Caco-2 (cell line): ENCODE measurements around the gene ZNF552. TPM values are rescaled to one million over a fixed set of nuclear protein-coding genes. Genes with fewer than 3 reads are reported as not detected.
A peak's percentile ranks its signal among the peaks of the same experiment; 100 is the strongest.
"Not testable (repeated sequence)": the region's sequence is repeated elsewhere in the genome, so short reads cannot be mapped to it uniquely, and the experiment has no call there.

Source experiments
- BruUV-seq: library from RNA; stranded (reverse); fragments of 400-500 nt; replicated peaks from 2 replicates; lab custom pipeline; 2021; lab: Mats Ljungman, UMichigan
- CTCF ChIA-PET: fragments of 300-600 bp; sonication (Branson Sonifier 250); formaldehyde crosslinking; loops from one replicate; lab custom pipeline; 2022; ENCODE audit warnings: antibody characterized with exemption; lab: Charles Lee
- POLR2A ChIA-PET: fragments of 300-600 bp; sonication (Branson Sonifier 250); formaldehyde crosslinking; loops from one replicate; lab custom pipeline; 2022; ENCODE audit warnings: antibody characterized with exemption; lab: Charles Lee
- DNase-seq, 2 experiments: peaks; one replicate each; pipeline versions ENCODE4 v3.0.0 to v3.0.0-alpha.2; 2020 to 2022
- H3K27me3 ChIP-seq: replicated peaks from 2 replicates; pipeline ENCODE4 v1.6.0; 2011; ENCODE audit warnings: low read length; ENCODE audit not compliant: control insufficient read depth, insufficient read depth
- H3K36me3 ChIP-seq: 2 replicates; pipeline ENCODE4 v1.5.1; 2011; ENCODE audit warnings: low read length; ENCODE audit not compliant: control insufficient read depth, insufficient read depth
- H3K4me1 ChIP-seq: fragments of 250-450 bp; sonication (Bioruptor Pico); 2 replicates; pipeline ENCODE4 v1.5.1; 2020; ENCODE audit warnings: mild to moderate bottlenecking
- H3K4me3 ChIP-seq: 2 replicates; pipeline ENCODE4 v1.5.1; 2011; ENCODE audit warnings: low read depth, mild to moderate bottlenecking, control low read depth, low read length
- H3K9me3 ChIP-seq: fragments of 250-450 bp; sonication (Bioruptor Pico); 2 replicates; pipeline ENCODE4 v1.5.1; 2020; ENCODE audit warnings: mild to moderate bottlenecking, moderate library complexity
- H3K27ac Mint-ChIP-seq: one replicate; pipeline ENCODE4 v1.8.0; 2022; ENCODE audit warnings: mixed read lengths; ENCODE audit not compliant: unreplicated experiment
- H3K27me3 Mint-ChIP-seq: one replicate; pipeline ENCODE4 v1.8.0; 2022; ENCODE audit warnings: mixed read lengths; ENCODE audit not compliant: insufficient read depth, unreplicated experiment
- H3K36me3 Mint-ChIP-seq: one replicate; pipeline ENCODE4 v1.8.0; 2022; ENCODE audit warnings: mild to moderate bottlenecking, mixed read lengths; ENCODE audit not compliant: insufficient read depth, unreplicated experiment
- H3K4me1 Mint-ChIP-seq: one replicate; pipeline ENCODE4 v1.8.0; 2022; ENCODE audit warnings: low read depth, mixed read lengths; ENCODE audit not compliant: unreplicated experiment
- H3K4me3 Mint-ChIP-seq: one replicate; pipeline ENCODE4 v1.8.0; 2022; ENCODE audit warnings: mild to moderate bottlenecking, moderate library complexity, mixed read lengths; ENCODE audit not compliant: unreplicated experiment
- H3K9me3 Mint-ChIP-seq: one replicate; pipeline ENCODE4 v1.8.0; 2022; ENCODE audit warnings: mixed read lengths; ENCODE audit not compliant: unreplicated experiment
- intact Hi-C: fragments of 100-400 bp; cut with micrococcal nuclease; formaldehyde crosslinking; loops from one replicate; pipeline ENCODE4 v1.10.0; 2022; ENCODE audit not compliant: unreplicated experiment
- total RNA-seq: library from RNA; stranded (reverse); gene quantifications from 2 replicates; pipeline ENCODE4 v1.2.3, GENCODE V29; 2022
- TF ChIP-seq, protein P1 (sequence below), 2 experiments: fragments of 200-600 bp in 1 of 2; IDR thresholded peaks; 1 replicate in 1 of 2; 2 replicates in 1 of 2; pipeline versions ENCODE4 v1.5.1 to v1.8.0; 2011 to 2022; ENCODE audit warnings: antibody characterized with exemption in 1 of 2, control low read depth in 1 of 2, inconsistent platforms in 1 of 2, low read depth in 1 of 2, low read length in 1 of 2, mild to moderate bottlenecking in 1 of 2, moderate library complexity in 1 of 2; ENCODE audit not compliant: insufficient read depth in 1 of 2, severe bottlenecking in 1 of 2, unreplicated experiment in 1 of 2

Gene ZNF552
- total RNA-seq, 1 experiment from 2014 or later: 48.2 TPM

DNA sequence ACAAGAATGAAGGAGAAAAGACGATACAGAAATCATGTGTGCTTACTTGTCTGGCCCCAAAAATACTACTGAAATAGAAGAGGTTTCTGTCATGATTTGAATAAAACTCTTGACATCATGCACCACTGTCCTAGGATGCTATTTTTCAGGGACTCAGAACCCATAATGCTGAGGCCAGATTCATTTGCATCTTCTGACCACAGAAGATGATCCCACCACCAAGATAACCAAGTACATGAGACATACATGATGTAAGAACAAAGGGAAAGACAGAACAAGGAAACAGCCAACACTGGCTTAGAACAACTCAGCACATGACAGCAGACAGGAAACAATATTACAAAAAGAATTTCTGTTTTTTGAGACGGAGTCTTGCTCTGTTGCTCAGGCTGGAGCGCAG lies 2.5 kb downstream of the ZNF552 start:
- H3K27me3 ChIP-seq: no peaks in the 10 kb centered on the region
- Mint-ChIP-seq H3K36me3 (peaks cover 95% of the 10 kb centered on the region), H3K4me1 (peaks cover 51% of the 10 kb centered on the region), H3K4me3 (peak overlapping the region; percentile 97), H3K9me3 (no peaks in the 10 kb centered on the region), H3K27me3 (no peaks in the 10 kb centered on the region), H3K27ac (peak overlapping the region; percentile 99)
- H3K4me3 ChIP-seq: no peak overlapping the region
- peaks cover 9% of the 10 kb centered on the region for H3K36me3 ChIP-seq
- H3K4me1 ChIP-seq: peaks cover 53% of the 10 kb centered on the region
- TF ChIP-seq, protein P1, sequence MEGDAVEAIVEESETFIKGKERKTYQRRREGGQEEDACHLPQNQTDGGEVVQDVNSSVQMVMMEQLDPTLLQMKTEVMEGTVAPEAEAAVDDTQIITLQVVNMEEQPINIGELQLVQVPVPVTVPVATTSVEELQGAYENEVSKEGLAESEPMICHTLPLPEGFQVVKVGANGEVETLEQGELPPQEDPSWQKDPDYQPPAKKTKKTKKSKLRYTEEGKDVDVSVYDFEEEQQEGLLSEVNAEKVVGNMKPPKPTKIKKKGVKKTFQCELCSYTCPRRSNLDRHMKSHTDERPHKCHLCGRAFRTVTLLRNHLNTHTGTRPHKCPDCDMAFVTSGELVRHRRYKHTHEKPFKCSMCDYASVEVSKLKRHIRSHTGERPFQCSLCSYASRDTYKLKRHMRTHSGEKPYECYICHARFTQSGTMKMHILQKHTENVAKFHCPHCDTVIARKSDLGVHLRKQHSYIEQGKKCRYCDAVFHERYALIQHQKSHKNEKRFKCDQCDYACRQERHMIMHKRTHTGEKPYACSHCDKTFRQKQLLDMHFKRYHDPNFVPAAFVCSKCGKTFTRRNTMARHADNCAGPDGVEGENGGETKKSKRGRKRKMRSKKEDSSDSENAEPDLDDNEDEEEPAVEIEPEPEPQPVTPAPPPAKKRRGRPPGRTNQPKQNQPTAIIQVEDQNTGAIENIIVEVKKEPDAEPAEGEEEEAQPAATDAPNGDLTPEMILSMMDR (IDR thresholded peaks at IDR 0.05; ENCODE audit: insufficient read depth in 1 of 2, low read depth in 1 of 2, low read length in 1 of 2, severe bottlenecking in 1 of 2, unreplicated experiment in 1 of 2): no peak
- H3K9me3 ChIP-seq: no peaks in the 10 kb centered on the region
- intact Hi-C loops: loop anchor here (5.0 to 10.0 kb wide), 3 partner anchors 65 to 235 kb away; partner anchors contain the start of genes ZNF416, ZNF417 and ZNF776
- CTCF ChIA-PET: no interaction called here
- no peak for DNase-seq
- BruUV-seq: no TSS peak
- POLR2A ChIA-PET: no interaction called here

DNA sequence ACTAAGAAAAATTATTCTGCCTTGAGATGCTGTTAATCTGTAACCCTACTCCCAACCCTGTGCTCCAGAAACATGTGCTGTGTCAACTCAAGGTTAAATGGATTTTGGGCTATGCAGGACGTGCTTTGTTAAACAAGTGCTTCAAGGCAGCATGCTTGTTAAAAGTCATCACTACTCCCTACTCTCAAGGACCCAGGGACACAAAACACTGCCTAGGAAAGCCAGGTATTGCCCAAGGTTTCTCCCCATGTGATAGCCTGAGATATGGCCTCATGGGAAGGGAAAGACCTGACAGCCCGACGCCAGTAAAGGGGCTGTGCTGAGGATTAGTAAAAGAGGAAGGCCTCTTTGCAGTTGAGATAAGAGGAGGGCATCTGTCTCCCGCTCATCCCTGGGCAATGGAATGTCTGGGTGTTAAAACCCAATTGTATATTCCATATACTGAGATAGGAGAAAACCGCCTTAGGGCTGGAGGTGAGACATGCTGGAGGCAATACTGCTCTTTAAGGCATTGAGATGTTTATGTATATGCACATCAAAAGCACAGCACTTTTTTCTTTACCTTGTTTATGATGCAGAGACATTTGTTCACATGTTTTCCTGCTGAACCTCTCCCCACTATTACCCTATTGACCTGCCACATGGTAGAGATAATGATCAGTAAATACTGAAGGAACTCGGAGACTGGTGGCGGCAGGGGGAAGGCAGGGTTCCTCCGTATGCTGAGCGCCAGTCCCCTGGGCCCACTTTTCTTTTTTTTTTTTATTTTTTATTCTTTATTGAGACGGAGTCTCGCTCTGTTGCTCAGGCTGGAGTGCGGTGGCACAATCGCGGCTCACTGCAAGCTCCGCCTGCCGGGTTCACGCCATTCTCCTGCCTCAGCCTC lies 4.1 kb downstream of the ZNF552 start:
- H3K27me3 Mint-ChIP-seq, H3K9me3 ChIP-seq, H3K9me3 Mint-ChIP-seq, H3K27me3 ChIP-seq, CTCF ChIA-PET, BruUV-seq, H3K4me3 ChIP-seq, POLR2A ChIA-PET: not testable (repeated sequence)
- Mint-ChIP-seq H3K4me3 (peak overlapping the region; percentile 64), H3K27ac (peak overlapping the region; percentile 99), H3K4me1 (peaks cover 42% of the 10 kb centered on the region), H3K36me3 (peaks cover 100% of the 10 kb centered on the region)
- Histone ChIP-seq H3K4me1 (peaks cover 46% of the 10 kb centered on the region), H3K36me3 (peaks cover 11% of the 10 kb centered on the region)
- peak; percentile 83 to 89 for DNase-seq
- intact Hi-C loops: loop anchor here (5.0 to 10.0 kb wide), 3 partner anchors 63 to 233 kb away; partner anchors contain the start of genes ZNF416, ZNF417 and ZNF776

DNA sequence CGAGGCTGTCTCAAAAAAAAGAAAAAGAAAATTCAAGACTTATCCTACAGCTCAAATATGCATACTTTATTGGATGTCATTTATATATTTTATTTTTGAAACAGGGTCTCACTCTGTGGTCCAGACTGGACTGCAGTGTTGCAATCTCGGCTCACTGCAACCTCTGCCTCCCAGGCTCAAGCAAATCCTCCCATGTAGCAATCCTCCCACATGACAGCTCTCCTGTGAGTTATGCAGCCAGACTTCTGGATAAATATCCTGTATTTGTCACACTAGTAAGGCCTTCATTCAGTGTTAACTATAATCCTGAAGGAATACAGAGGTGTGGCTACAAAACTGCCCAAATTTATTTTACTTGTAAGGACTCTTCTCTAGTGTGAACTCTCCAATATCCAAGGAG lies 7.2 kb downstream of the ZNF552 start:
- H3K27me3 Mint-ChIP-seq: no peaks in the 10 kb centered on the region
- Histone ChIP-seq H3K27me3 (no peaks in the 10 kb centered on the region), H3K36me3 (peaks cover 11% of the 10 kb centered on the region), H3K4me3 (no peak overlapping the region), H3K9me3 (no peaks in the 10 kb centered on the region), H3K4me1 (peaks cover 41% of the 10 kb centered on the region)
- BruUV-seq: no TSS peak
- CTCF ChIA-PET: interaction anchor here (0.6 kb wide), 1 partner anchor 126 kb away, joined by 3 read pairs; the partner anchor contains the start of gene ZNF551
- POLR2A ChIA-PET: interaction anchor here (0.6 kb wide), 1 partner anchor 31 kb away, joined by 3 read pairs; no protein-coding TSS in a partner anchor
- peaks cover 41% of the 10 kb centered on the region for H3K4me1 Mint-ChIP-seq
- no peak for DNase-seq
- TF ChIP-seq, protein P1 (IDR thresholded peaks at IDR 0.05; ENCODE audit: insufficient read depth in 1 of 2, low read depth in 1 of 2, low read length in 1 of 2, severe bottlenecking in 1 of 2, unreplicated experiment in 1 of 2): no peak
- no peaks in the 10 kb centered on the region for H3K9me3 Mint-ChIP-seq
- no peak overlapping the region for H3K27ac Mint-ChIP-seq
- H3K4me3 Mint-ChIP-seq: no peak overlapping the region
- H3K36me3 Mint-ChIP-seq: peaks cover 95% of the 10 kb centered on the region
- intact Hi-C loops: no loop called here
